ENCODE data around the gene C2CD4A.
"Not testable (repeated sequence)": the region's sequence is repeated elsewhere in the genome, so short reads cannot be mapped to it uniquely, and the experiment has no call there.

The C2CD4A gene

GRCh38 chr15:62066663-62067447 is at the start of gene C2CD4A:
Gene C2CD4A, plus strand, starts transcription at chr15:62066977. Its CDS starts 637 bp downstream, at chr15:62067614.
- peak; percentile 86 for DNase-seq

GRCh38 chr15:62020576-62021160 is 46.1 kb upstream of the C2CD4A start:
- DNase-seq = no peak

- no peak for DNase-seq
Observed at GRCh38 chr15:62021991-62022600, 44.7 kb upstream of the C2CD4A start.

GRCh38 chr15:62026487-62027262 is 40.1 kb upstream of the C2CD4A start:
- DNase-seq = no peak

- no peak for DNase-seq
Observed at GRCh38 chr15:62027263-62027565, 39.6 kb upstream of the C2CD4A start.

- no peak for DNase-seq
Observed at GRCh38 chr15:62027916-62028315, 38.9 kb upstream of the C2CD4A start.

GRCh38 chr15:62035256-62035924 is 31.4 kb upstream of the C2CD4A start:
- DNase-seq = no peak

- no peak for DNase-seq
Observed at GRCh38 chr15:62046078-62046743, 20.6 kb upstream of the C2CD4A start.

- DNase-seq = no peak
Observed at GRCh38 chr15:62047282-62047827, 19.4 kb upstream of the C2CD4A start.

- DNase-seq = not testable (repeated sequence)
Observed at GRCh38 chr15:62048254-62048653, 18.5 kb upstream of the C2CD4A start.

- DNase-seq = no peak
Observed at GRCh38 chr15:62050115-62050514, 16.7 kb upstream of the C2CD4A start.

- no peak for DNase-seq
Observed at GRCh38 chr15:62051166-62051565, 15.6 kb upstream of the C2CD4A start.

- no peak for DNase-seq
Observed at GRCh38 chr15:62052713-62053112, 14.1 kb upstream of the C2CD4A start.

- no peak for DNase-seq
Observed at GRCh38 chr15:62053439-62054085, 13.2 kb upstream of the C2CD4A start.

- no peak for DNase-seq
Observed at GRCh38 chr15:62054979-62055378, 11.8 kb upstream of the C2CD4A start.

- no peak for DNase-seq
Observed at GRCh38 chr15:62057341-62057980, 9.3 kb upstream of the C2CD4A start.

GRCh38 chr15:62058327-62059028 is 8.3 kb upstream of the C2CD4A start:
- no peak for DNase-seq

GRCh38 chr15:62059108-62059815 is 7.5 kb upstream of the C2CD4A start:
- DNase-seq = peak; percentile 17

GRCh38 chr15:62059816-62060112 is 7.0 kb upstream of the C2CD4A start:
- peak; percentile 58 for DNase-seq
